ENCODE measurements around the gene CCDC85B.

Gene CCDC85B

DNA sequence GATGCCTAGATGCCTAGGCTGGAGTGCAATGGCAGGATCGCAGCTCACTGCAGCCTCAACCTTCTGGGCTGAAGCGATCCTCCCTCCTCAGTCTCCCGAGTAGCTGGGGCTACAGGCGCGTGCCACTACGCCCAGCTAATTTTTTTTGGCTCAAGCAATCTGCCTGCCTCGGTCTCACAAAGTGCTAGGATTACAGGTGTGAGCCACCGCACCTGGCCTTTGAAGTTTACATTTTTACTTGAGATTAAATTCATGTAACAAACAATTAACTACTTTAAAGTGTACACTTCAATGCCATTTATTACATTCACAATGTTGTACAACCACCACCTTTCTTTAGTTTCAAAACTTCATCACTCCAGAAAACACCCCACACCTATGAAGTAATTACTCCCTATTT lies 13.2 kb downstream of the CCDC85B start:
- TF ChIP-seq, protein P1, sequence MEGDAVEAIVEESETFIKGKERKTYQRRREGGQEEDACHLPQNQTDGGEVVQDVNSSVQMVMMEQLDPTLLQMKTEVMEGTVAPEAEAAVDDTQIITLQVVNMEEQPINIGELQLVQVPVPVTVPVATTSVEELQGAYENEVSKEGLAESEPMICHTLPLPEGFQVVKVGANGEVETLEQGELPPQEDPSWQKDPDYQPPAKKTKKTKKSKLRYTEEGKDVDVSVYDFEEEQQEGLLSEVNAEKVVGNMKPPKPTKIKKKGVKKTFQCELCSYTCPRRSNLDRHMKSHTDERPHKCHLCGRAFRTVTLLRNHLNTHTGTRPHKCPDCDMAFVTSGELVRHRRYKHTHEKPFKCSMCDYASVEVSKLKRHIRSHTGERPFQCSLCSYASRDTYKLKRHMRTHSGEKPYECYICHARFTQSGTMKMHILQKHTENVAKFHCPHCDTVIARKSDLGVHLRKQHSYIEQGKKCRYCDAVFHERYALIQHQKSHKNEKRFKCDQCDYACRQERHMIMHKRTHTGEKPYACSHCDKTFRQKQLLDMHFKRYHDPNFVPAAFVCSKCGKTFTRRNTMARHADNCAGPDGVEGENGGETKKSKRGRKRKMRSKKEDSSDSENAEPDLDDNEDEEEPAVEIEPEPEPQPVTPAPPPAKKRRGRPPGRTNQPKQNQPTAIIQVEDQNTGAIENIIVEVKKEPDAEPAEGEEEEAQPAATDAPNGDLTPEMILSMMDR (IDR thresholded peaks at IDR 0.05; ENCODE audit: low read depth, low read length, missing control alignments): no peak
- H3K4me3 ChIP-seq (replicated peaks; ENCODE audit: low read depth, low read length): no peak overlapping the region
- DNase-seq (ENCODE audit: extremely low read depth, low read depth): no peak

DNA sequence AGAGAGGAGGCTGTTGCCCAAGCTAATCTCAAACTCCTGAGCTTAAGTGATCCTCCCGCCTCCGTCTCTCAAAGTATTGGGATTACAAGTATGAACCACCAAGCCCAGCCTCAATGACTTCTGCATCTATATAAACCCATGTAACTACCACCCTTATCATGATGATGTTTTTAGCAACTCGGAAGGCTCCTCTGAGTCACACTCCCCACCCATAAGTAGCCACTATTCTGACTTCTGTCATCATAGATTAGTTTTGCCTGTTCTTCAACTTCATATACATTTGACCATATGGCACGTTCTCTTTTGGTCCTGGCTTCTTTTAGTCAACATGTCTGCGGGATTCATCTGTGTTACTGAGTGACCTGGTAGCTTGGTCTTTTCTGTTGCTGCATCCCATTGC lies 16.1 kb downstream of the CCDC85B start:
- TF ChIP-seq, protein P1 (IDR thresholded peaks at IDR 0.05; ENCODE audit: low read depth, low read length, missing control alignments): no peak
- no peak for DNase-seq (ENCODE audit: extremely low read depth, low read depth)
- H3K4me3 ChIP-seq (replicated peaks; ENCODE audit: low read depth, low read length): no peak overlapping the region

DNA sequence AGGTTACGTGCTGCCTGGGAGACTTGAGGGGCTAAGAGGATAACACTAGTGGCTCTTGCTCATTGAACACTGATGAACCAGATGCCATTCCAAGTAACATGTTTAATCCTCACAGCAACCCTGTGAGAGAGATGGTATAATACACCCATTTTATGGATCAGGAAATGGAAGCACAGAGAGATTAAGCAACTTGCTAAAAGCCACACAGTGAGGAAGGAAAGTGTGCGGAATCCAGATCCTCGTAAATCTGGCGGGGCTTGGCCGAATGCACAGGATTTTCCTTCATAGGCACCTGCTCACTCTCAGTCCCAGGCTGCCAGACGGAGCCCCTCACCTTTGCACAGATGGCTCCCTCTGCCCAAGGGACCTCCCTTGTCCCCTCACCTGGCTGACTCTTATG lies 17.4 kb downstream of the CCDC85B start:
- TF ChIP-seq, protein P1 (IDR thresholded peaks at IDR 0.05; ENCODE audit: low read depth, low read length, missing control alignments): no peak
- no peak for DNase-seq (ENCODE audit: extremely low read depth, low read depth)

DNA sequence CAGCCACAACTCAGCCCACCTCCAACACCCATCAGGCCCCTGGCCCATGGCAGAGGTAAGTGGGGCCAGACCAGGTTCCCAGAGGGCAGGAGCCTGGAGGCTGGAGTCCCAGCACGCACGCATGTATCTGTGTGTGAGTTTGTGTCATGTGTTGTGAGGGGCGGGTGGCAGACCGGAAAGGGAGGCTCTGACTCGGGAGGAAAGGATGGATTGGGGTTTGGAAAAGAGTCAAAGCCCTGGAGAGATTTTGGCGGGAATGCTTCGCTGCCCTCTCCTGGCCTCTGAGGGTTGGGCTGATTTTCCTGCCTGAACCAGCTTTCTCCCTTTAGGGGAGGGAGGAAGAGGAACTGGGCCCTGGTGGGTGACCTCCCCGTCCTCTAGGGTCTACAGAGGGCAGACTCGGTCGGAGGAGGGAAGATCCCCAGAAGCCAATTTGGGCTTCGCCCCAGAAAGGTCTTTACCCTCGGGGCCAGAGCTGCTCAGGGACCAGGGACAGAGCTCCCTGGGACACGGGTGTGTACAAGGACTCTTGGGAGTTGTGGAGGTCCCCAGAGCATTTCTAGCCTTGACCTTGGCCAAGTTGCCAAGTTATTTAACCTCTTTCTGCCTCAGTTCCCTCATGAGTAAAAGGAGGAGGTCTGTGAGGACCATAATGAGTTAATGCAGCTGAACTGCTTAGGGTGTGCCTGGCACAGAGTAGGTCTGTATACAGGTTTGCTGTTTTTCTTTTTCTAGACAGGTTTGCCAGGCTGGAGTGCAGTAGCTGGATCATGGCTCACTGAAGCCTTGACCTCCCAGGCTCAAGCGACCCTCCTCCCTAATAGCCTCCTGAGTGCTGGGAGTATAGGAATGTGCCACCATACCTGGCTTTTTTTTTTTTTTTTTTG lies 21.5 kb downstream of the CCDC85B start:
- no peak for DNase-seq (ENCODE audit: extremely low read depth, low read depth)
- TF ChIP-seq, protein P1 (IDR thresholded peaks at IDR 0.05; ENCODE audit: low read depth, low read length, missing control alignments): peak; percentile 19
- H3K4me3 ChIP-seq (replicated peaks; ENCODE audit: low read depth, low read length): no peak overlapping the region

More for the DNA sequence above, 17.4 kb downstream of the CCDC85B start:
- no peak overlapping the region for H3K4me3 ChIP-seq (replicated peaks; ENCODE audit: low read depth, low read length)

DNA sequence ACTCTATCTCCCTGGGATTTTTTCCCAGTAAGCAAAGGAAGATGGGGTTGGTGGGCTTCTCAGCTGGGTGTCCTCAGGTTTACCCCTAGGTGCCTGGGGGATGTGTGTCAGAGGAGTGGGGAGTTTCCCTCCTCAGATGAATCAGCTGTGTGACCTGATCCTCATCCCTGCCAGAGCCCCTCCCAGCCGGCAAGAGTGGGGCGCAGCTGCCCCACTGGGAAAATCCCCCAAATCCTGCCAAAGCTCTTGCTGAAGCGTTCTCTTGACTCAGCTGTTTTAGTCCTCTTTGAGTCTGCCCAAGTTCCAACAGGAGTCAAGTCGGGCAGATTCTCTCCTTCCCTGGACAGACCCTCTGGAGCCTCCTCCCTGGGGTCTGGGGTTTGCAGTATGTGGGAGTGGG lies 22.4 kb downstream of the CCDC85B start:
- H3K4me3 ChIP-seq (replicated peaks; ENCODE audit: low read depth, low read length): no peak overlapping the region
- no peak for DNase-seq (ENCODE audit: extremely low read depth, low read depth)
- TF ChIP-seq, protein P1 (IDR thresholded peaks at IDR 0.05; ENCODE audit: low read depth, low read length, missing control alignments): no peak

DNA sequence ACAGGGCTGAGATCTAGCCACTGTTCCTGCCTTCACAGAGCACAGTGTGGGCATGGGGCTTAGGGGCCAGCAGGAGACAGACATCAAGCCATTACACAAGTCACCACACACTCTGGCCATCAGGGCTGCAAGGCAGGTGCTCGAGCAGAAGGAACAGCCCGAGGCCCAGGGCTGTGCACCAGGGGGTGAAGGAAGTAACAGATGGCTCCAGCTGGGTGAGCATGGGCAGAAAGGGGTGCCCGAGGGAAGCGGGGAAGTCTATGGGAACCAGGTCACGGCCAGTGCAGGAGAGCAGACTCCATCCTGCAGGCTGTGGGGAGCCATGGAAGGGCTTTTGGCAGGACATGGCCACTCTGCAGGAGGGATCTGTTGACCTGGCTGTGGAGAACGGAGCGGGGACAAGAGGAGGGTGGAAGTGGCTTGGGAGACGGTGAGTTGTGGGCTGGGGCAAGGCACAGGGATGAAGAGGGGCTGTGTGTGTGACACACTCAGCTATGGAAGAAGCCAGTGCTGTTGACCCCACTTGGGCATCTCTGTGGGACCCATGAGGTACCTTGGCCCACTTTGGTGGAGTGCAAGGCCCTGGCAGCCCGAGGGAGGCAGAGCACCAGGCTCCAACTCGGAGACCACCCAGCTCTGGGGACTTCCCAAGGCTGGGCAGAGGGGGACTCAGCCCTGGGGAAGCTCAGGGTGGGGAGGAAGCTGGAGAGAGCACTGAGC lies 24.8 kb downstream of the CCDC85B start:
- DNase-seq (ENCODE audit: extremely low read depth, low read depth): no peak
- H3K4me3 ChIP-seq (replicated peaks; ENCODE audit: low read depth, low read length): peak overlapping the region; percentile 99

More for the DNA sequence above, 24.8 kb downstream of the CCDC85B start:
- TF ChIP-seq, protein P1 (IDR thresholded peaks at IDR 0.05; ENCODE audit: low read depth, low read length, missing control alignments): no peak

Measured in HFF-Myc (cell line).